SHP77 treated with DMSO at 0.1 percent for 48 hours (cell line): ENCODE data around the gene MSRB1.
A peak's percentile ranks its signal among the peaks of the same experiment; 100 is the strongest.
"Not testable (repeated sequence)": the region's sequence is repeated elsewhere in the genome, so short reads cannot be mapped to it uniquely, and the experiment has no call there.

Experiments used
- DNase-seq: peaks from one replicate; lab custom pipeline; 2025; lab: John Stamatoyannopoulos, UW

The MSRB1 gene

GRCh38 chr16:1960665-1961630 is 17.9 kb upstream of the MSRB1 start:
- DNase-seq = peak; percentile 58

GRCh38 chr16:1959269-1960039 is 16.5 kb upstream of the MSRB1 start, which contains the start of gene NDUFB10:
Gene NDUFB10 (plus strand): TSS chr16:1959538. CDS start chr16:1959625, 87 bp downstream.
- DNase-seq = peak; percentile 60

- no peak for DNase-seq
Measured at GRCh38 chr16:1958715-1959268, 15.8 kb upstream of the MSRB1 start.

- not testable (repeated sequence) for DNase-seq
Measured at GRCh38 chr16:1958143-1958491, 15.1 kb upstream of the MSRB1 start.

GRCh38 chr16:1957434-1958142 is 14.6 kb upstream of the MSRB1 start:
- DNase-seq = not testable (repeated sequence)

GRCh38 chr16:1953734-1954133 is 10.7 kb upstream of the MSRB1 start:
- no peak for DNase-seq

- no peak for DNase-seq
Measured at GRCh38 chr16:1950559-1950958, 7.6 kb upstream of the MSRB1 start.

- DNase-seq = no peak
Measured at GRCh38 chr16:1950047-1950446, 7.0 kb upstream of the MSRB1 start.

GRCh38 chr16:1949507-1949906 is 6.5 kb upstream of the MSRB1 start:
- no peak for DNase-seq

GRCh38 chr16:1947369-1947670 is 4.3 kb upstream of the MSRB1 start:
- no peak for DNase-seq

- DNase-seq = no peak
Measured at GRCh38 chr16:1946495-1947368, 3.7 kb upstream of the MSRB1 start.

GRCh38 chr16:1945559-1946391 is 2.8 kb upstream of the MSRB1 start:
- DNase-seq = no peak

- no peak for DNase-seq
Measured at GRCh38 chr16:1944612-1945199, 1.7 kb upstream of the MSRB1 start.

GRCh38 chr16:1942047-1942809 is 771 bp downstream of the MSRB1 start:
- DNase-seq = no peak

- no peak for DNase-seq
Measured at GRCh38 chr16:1941162-1942046, 1.6 kb downstream of the MSRB1 start.

GRCh38 chr16:1940273-1941161 is 2.5 kb downstream of the MSRB1 start:
- DNase-seq = no peak

GRCh38 chr16:1939833-1940232 is 3.2 kb downstream of the MSRB1 start:
- not testable (repeated sequence) for DNase-seq
